Measurements from ENCODE around the gene CHN1.

The CHN1 gene

DNA sequence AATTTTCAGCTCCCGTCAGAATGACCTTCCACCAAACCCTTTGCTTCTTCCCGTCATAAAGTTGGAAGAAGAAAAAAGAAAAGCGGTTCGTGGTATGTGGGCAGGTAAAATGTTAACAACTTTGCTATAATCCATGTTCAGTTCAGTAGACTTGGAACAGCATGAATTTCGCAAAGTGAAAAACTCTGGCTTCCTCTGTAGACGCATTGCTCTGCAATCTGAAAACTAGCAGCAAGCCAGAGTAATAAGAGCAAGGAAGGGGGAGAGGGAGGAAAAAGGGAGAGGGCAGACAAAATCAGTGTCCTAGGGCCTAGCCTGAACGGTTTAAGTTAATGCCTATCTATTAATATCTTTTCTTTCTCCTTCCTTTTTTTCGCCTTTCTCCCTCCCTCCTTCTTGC, 214.2 kb downstream of the CHN1 start:
- no peak overlapping the region for H3K4me3 ChIP-seq (ENCODE audit: low read length)
- no peak for DNase-seq (ENCODE audit: low read depth)
- TF ChIP-seq, protein P1, sequence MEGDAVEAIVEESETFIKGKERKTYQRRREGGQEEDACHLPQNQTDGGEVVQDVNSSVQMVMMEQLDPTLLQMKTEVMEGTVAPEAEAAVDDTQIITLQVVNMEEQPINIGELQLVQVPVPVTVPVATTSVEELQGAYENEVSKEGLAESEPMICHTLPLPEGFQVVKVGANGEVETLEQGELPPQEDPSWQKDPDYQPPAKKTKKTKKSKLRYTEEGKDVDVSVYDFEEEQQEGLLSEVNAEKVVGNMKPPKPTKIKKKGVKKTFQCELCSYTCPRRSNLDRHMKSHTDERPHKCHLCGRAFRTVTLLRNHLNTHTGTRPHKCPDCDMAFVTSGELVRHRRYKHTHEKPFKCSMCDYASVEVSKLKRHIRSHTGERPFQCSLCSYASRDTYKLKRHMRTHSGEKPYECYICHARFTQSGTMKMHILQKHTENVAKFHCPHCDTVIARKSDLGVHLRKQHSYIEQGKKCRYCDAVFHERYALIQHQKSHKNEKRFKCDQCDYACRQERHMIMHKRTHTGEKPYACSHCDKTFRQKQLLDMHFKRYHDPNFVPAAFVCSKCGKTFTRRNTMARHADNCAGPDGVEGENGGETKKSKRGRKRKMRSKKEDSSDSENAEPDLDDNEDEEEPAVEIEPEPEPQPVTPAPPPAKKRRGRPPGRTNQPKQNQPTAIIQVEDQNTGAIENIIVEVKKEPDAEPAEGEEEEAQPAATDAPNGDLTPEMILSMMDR (IDR thresholded peaks at IDR 0.05; ENCODE audit: insufficient read depth, low read depth, low read length, missing control alignments): no peak

DNA sequence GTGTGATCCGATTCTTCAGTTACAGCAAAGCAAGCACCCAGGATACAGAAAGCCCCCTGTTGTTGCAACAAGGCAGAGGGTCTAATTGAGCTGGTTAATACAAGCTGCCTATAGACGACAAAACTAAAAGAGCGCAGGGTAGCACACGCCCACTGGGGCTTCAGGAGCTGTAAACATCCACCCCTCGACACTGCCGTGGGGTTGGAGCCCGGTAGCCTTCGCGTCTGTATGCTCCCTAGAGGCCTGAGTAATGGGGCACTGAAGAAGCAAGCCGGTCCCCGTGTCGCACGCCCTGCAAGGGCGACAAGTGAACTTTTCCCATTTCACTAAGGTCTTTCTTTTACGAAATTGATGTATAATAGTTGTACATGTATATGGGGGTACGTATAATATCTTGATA, 216.2 kb downstream of the CHN1 start:
- TF ChIP-seq, protein P1 (IDR thresholded peaks at IDR 0.05; ENCODE audit: insufficient read depth, low read depth, low read length, missing control alignments): no peak
- no peak for DNase-seq (ENCODE audit: low read depth)
- H3K4me3 ChIP-seq (ENCODE audit: low read length): no peak overlapping the region

DNA sequence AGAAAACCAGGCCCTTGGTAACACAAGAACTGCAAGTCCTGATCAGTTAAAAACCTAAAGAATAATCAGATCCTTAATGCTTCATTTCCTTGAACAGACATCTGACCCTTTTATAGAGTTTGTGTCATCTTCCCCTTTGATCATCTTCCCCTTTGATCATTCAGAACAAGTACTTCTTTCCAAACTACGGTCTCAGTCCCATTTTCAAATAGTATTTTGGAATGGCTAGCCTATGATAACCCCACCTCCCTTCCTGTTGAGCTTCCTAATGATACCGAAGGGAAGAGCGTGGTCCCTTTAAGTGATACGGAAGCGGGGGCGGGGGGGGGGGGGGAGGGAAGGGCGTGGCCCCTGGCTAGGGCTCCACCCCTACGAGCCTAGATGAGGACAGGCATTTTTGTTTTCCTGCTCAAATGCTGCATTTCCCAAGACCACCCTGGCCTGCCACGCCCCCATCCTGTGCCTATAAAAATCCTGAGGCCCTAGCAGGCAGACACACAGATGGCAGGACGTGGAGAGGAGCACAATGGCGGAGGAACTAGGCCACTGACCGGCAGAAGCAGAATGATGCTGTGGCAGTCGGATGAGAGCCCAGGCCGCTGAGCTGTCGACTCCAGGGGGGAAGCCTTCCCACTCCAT, 216.8 kb downstream of the CHN1 start:
- no peak for DNase-seq (ENCODE audit: low read depth)
- TF ChIP-seq, protein P1 (IDR thresholded peaks at IDR 0.05; ENCODE audit: insufficient read depth, low read depth, low read length, missing control alignments): no peak
- H3K4me3 ChIP-seq (ENCODE audit: low read length): no peak overlapping the region

DNA sequence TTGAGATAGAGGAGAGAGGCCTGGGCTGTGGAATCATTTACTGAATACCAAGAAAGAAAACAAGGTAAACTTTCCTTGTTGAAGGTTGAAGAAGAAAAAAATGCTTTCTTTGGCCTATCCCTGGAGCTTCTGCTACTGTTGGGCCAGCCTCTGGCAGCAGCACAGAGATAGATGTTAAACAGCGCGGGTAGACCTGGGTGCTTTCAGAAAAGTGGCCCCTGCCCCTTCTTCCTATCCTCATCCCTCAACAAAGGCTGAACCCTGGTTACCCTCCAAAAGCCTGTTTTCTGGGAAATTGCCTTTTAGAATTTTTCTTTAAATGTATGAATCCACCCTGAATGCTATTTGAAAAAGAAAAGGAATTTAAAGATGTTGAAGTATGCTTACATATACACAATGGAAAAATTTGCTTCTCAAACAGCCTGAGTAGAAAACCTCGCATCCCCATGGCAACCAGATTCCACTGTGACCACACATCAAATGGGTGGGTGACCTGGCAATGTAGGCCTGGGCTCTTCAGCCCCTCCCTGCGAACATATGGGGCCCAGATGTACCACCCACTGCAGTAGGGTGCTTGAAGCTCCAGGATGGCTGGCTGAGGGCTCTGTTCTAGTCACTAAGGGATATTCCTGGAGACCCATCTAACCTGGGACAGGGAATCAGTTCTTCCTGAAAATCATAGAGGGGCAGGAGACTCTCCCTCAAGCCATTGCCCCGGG, 217.5 kb downstream of the CHN1 start:
- TF ChIP-seq, protein P1 (IDR thresholded peaks at IDR 0.05; ENCODE audit: insufficient read depth, low read depth, low read length, missing control alignments): no peak
- no peak overlapping the region for H3K4me3 ChIP-seq (ENCODE audit: low read length)
- DNase-seq (ENCODE audit: low read depth): no peak

DNA sequence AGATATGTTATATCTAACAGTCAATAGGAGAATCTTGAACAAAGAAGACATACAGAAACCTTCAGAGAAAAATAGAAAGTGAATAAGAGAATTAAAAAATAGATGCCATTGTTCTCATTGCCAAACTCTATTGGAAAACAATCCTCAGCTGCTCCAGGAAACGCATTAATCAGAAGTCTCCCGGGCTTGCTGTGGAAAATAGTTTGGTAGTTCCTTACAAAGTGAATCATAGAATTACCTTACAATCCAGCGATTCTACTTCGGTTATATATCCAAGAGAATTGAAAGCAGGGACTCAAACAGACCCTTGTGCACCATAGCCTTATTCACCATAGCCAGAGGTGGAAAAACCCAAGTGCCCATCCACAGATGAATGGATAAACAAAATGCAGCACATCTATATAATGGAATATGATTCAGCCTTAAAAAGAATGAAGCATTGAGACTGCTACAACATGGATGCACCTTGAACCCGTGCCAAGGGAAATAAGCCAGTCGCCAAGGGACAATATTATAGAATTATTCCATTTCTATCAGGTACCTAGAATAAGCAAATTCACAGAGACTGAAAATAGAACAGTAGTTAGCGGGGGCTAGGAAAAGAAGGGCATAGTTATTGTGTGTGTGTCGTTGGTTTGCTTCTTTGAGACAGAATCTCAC, 219.0 kb downstream of the CHN1 start:
- TF ChIP-seq, protein P1 (IDR thresholded peaks at IDR 0.05; ENCODE audit: insufficient read depth, low read depth, low read length, missing control alignments): no peak
- H3K4me3 ChIP-seq (ENCODE audit: low read length): no peak overlapping the region
- DNase-seq (ENCODE audit: low read depth): peak; percentile 21

DNA sequence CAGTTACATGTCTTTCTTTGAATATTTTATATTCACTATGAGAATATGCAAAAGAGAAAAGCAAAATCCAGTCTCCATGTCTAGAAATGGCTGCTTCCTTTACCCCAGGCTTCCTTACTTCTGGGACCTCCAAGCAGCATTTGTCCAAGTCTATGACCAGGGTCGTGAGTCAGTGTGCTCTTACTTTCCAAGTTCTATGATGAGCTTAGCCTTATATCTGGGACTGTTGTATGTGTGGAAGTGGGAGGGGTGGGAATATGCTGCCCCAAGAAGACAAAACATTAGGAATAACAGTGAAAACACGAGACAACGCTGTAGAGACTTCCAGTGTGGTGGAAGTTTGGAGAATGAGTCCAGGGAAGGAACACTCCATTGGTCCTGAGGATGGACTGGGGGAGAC, 219.7 kb downstream of the CHN1 start:
- no peak for DNase-seq (ENCODE audit: low read depth)
- TF ChIP-seq, protein P1 (IDR thresholded peaks at IDR 0.05; ENCODE audit: insufficient read depth, low read depth, low read length, missing control alignments): no peak
- no peak overlapping the region for H3K4me3 ChIP-seq (ENCODE audit: low read length)
